CD14-positive monocyte (primary cell): ENCODE measurements around the gene YOD1. TPM values are rescaled to one million over a fixed set of nuclear protein-coding genes. Genes with fewer than 3 reads are reported as not detected.
"Not testable (repeated sequence)": the region's sequence is repeated elsewhere in the genome, so short reads cannot be mapped to it uniquely, and the experiment has no call there.

Source experiments
- DNase-seq, 3 donors: peaks; one replicate each; pipeline ENCODE4 v3.0.0-alpha.2; 2011 to 2022
- H2AFZ ChIP-seq: 2 replicates; pipeline ENCODE4 v1.6.0; 2012; ENCODE audit warnings: mild to moderate bottlenecking, low read depth, low read length, inconsistent platforms; ENCODE audit not compliant: insufficient read depth, poor library complexity, severe bottlenecking
- H3K27ac ChIP-seq, 2 donors: 1 replicate in 1 of 2; 2 replicates in 1 of 2; pipeline ENCODE4 v1.5.1; 2012 to 2013; ENCODE audit warnings: low read length in 2 of 2, control low read depth in 1 of 2, inconsistent platforms in 1 of 2, low read depth in 1 of 2, mild to moderate bottlenecking in 1 of 2
- H3K27me3 ChIP-seq, 2 donors: one replicate each; pipeline versions ENCODE4 v1.6.0 to v1.6.1; 2011 to 2013; ENCODE audit warnings: low read length in 2 of 2; ENCODE audit not compliant: control insufficient read depth in 2 of 2, insufficient read depth in 2 of 2
- H3K36me3 ChIP-seq, 2 donors: replicated peaks in 1 of 2; 1 replicate in 1 of 2; 2 replicates in 1 of 2; pipeline versions ENCODE4 v1.5.1 to v1.6.1; 2012 to 2013; ENCODE audit warnings: low read length in 2 of 2, control low read depth in 1 of 2, inconsistent platforms in 1 of 2, mild to moderate bottlenecking in 1 of 2; ENCODE audit not compliant: insufficient read depth in 2 of 2, control insufficient read depth in 1 of 2
- H3K4me1 ChIP-seq, 2 donors: 1 replicate in 1 of 2; 2 replicates in 1 of 2; pipeline versions ENCODE4 v1.5.1 to v1.6.1; 2012 to 2013; ENCODE audit warnings: low read length in 2 of 2, control low read depth in 1 of 2, inconsistent platforms in 1 of 2, mild to moderate bottlenecking in 1 of 2, moderate library complexity in 1 of 2; ENCODE audit not compliant: insufficient read depth in 2 of 2, control insufficient read depth in 1 of 2
- H3K4me2 ChIP-seq: replicated peaks from 2 replicates; pipeline ENCODE3; 2012; ENCODE audit warnings: low read length, moderate library complexity, mild to moderate bottlenecking; ENCODE audit not compliant: poor library complexity, severe bottlenecking; ENCODE audit errors: extremely low read depth
- H3K4me3 ChIP-seq, 3 experiments: fragments of 200-600 bp in 1 of 3; sonication (generic) in 1 of 3; replicated peaks in 1 of 3; 1 replicate in 2 of 3; 2 replicates in 1 of 3; pipeline ENCODE4 v1.5.1; 2011 to 2013; ENCODE audit warnings: low read length in 3 of 3, mild to moderate bottlenecking in 3 of 3, control low read depth in 2 of 3, low read depth in 2 of 3, inconsistent platforms in 1 of 3, moderate library complexity in 1 of 3
- H3K79me2 ChIP-seq: 2 replicates; pipeline ENCODE4 v1.6.0; 2012; ENCODE audit warnings: mild to moderate bottlenecking, control low read depth, inconsistent platforms, low read length, moderate library complexity; ENCODE audit not compliant: insufficient read depth
- H3K9ac ChIP-seq: 2 replicates; pipeline ENCODE4 v1.6.0; 2017; ENCODE audit warnings: low read length, mild to moderate bottlenecking; ENCODE audit not compliant: insufficient read depth, poor library complexity, severe bottlenecking
- H3K9me3 ChIP-seq, 2 donors: replicated peaks in 1 of 2; 1 replicate in 1 of 2; 2 replicates in 1 of 2; pipeline versions ENCODE4 v1.5.1 to v1.6.1; 2012 to 2013; ENCODE audit warnings: low read length in 2 of 2, control low read depth in 1 of 2; ENCODE audit not compliant: control insufficient read depth in 1 of 2, insufficient read depth in 1 of 2
- H4K20me1 ChIP-seq: 2 replicates; pipeline ENCODE4 v1.6.0; 2012; ENCODE audit warnings: mild to moderate bottlenecking, low read length, control low read depth, moderate library complexity; ENCODE audit not compliant: insufficient read depth
- H3K27ac Mint-ChIP-seq, 7 donors: one replicate each; pipeline ENCODE4 v1.8.0; 2020; ENCODE audit warnings: mild to moderate bottlenecking in 7 of 7, mixed read lengths in 7 of 7, moderate library complexity in 6 of 7, inconsistent platforms in 2 of 7
- H3K27me3 Mint-ChIP-seq, 3 donors: one replicate each; pipeline ENCODE4 v1.8.0; 2021 to 2022; ENCODE audit warnings: low read depth in 3 of 3, mild to moderate bottlenecking in 3 of 3, mixed read lengths in 3 of 3, moderate library complexity in 3 of 3, inconsistent platforms in 1 of 3
- H3K36me3 Mint-ChIP-seq, 2 donors: one replicate each; pipeline ENCODE4 v1.8.0; 2020; ENCODE audit warnings: mixed read lengths in 2 of 2, inconsistent platforms in 1 of 2, mild to moderate bottlenecking in 1 of 2
- H3K4me1 Mint-ChIP-seq: one replicate; pipeline ENCODE4 v1.8.0; 2020; ENCODE audit warnings: mild to moderate bottlenecking, mixed read lengths
- H3K4me3 Mint-ChIP-seq, 2 donors: one replicate each; pipeline ENCODE4 v1.8.0; 2020; ENCODE audit warnings: mild to moderate bottlenecking in 2 of 2, mixed read lengths in 2 of 2, moderate library complexity in 1 of 2
- H3K9me3 Mint-ChIP-seq, 7 donors: one replicate each; pipeline ENCODE4 v1.8.0; 2020 to 2022; ENCODE audit warnings: mixed read lengths in 7 of 7, mild to moderate bottlenecking in 6 of 7, moderate library complexity in 6 of 7, inconsistent platforms in 2 of 7
- WGBS: methylation state at CpG from one replicate; pipeline ENCODE4 v1.1.5; 2013; ENCODE audit warnings: missing lambda C conversion rate; ENCODE audit not compliant: insufficient coverage; 5-methylcytosine and 5-hydroxymethylcytosine counted together
- intact Hi-C, 2 donors: fragments of 100-400 bp; cut with micrococcal nuclease; formaldehyde crosslinking; loops; one replicate each; pipeline versions ENCODE4 v1.15.0 to v1.15.1; 2023
- polyA plus RNA-seq, 3 donors: library from polyadenylated mRNA; depleted of rRNA in 1 of 3; unstranded in 2 of 3; stranded (reverse) in 1 of 3; fragments of 300-500 nt in 2 of 3; fragments of >200 nt in 1 of 3; fragmentation: Illumina TruSeq in 2 of 3; gene quantifications; 1 replicate in 2 of 3; 2 replicates in 1 of 3; pipeline ENCODE4 v1.2.3, GENCODE V29; 2012 to 2021
- TF ChIP-seq, protein P1 (sequence below): fragments of 200-600 bp; IDR thresholded peaks from one replicate; pipeline ENCODE4 v1.8.0; 2022; ENCODE audit warnings: antibody characterized with exemption, mild to moderate bottlenecking

The YOD1 gene
- polyA plus RNA-seq, 3 donors = 1.6 to 8.2 (median 1.7) TPM

DNA sequence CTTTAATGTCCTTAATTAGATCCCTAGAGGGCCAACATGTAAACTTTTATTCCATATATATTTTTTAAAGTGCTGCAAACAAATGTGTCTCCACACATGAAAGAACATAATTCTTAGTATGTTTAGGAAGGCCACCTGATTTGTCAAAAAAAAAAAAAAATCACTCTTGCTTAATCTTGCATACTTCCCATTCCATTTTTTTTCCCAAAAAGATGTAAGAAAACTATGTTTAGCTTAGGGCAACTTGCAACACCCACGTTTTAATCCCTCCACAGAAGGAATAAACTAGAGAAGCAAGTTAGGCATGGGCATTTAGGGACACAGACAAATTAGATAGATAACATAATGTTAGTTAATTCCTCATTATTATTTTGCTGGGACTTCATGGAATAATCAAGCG, 5.6 kb downstream of the YOD1 start:
- Mint-ChIP-seq H3K27me3 (peaks cover 0 to 3% (median 1%) of the 10 kb centered on the region in 3 donors), H3K4me3 (no peak overlapping the region), H3K9me3 (no peaks in the 10 kb centered on the region), H3K27ac (no peak overlapping the region), H3K4me1 (peaks cover 30% of the 10 kb centered on the region), H3K36me3 (peaks cover 37 to 47% of the 10 kb centered on the region in 2 donors)
- peaks cover 61% of the 10 kb centered on the region for H4K20me1 ChIP-seq
- H3K79me2 ChIP-seq = peaks cover 54% of the 10 kb centered on the region
- no CpG with 5 or more reads among the region's 2 CpGs for WGBS
- no peaks in the 10 kb centered on the region for H3K9me3 ChIP-seq
- H3K4me1 ChIP-seq = peaks cover 0 to 21% of the 10 kb centered on the region in 2 donors
- no peak for DNase-seq
- TF ChIP-seq, protein P1, sequence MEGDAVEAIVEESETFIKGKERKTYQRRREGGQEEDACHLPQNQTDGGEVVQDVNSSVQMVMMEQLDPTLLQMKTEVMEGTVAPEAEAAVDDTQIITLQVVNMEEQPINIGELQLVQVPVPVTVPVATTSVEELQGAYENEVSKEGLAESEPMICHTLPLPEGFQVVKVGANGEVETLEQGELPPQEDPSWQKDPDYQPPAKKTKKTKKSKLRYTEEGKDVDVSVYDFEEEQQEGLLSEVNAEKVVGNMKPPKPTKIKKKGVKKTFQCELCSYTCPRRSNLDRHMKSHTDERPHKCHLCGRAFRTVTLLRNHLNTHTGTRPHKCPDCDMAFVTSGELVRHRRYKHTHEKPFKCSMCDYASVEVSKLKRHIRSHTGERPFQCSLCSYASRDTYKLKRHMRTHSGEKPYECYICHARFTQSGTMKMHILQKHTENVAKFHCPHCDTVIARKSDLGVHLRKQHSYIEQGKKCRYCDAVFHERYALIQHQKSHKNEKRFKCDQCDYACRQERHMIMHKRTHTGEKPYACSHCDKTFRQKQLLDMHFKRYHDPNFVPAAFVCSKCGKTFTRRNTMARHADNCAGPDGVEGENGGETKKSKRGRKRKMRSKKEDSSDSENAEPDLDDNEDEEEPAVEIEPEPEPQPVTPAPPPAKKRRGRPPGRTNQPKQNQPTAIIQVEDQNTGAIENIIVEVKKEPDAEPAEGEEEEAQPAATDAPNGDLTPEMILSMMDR = no peak
- no peak overlapping the region for H3K27ac ChIP-seq
- intact Hi-C loops = no loop called here
- H3K27me3 ChIP-seq = no peaks in the 10 kb centered on the region
- no peak overlapping the region for H2AFZ ChIP-seq
- no peak overlapping the region for H3K9ac ChIP-seq
- H3K4me3 ChIP-seq = no peak overlapping the region
- H3K36me3 ChIP-seq = peaks cover 18 to 58% of the 10 kb centered on the region in 2 donors
- no peak overlapping the region for H3K4me2 ChIP-seq

DNA sequence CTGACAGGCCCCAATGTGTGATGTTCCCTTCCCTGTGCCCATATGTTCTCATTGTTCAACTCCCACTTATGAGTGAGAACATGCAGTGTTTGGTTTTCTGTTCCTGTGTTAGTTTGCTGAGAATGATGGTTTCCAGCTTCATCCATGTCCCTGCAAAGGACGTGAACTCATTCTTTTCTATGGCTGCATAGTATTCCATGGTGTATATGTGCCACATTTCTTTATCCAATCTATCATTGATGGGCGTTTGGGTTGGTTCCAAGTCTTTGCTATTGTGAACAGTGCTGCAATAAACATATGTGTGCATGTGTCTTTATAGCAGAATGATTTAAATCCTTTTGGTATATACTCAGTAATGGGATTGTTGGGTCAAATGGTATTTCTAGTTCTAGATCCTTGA, 9.6 kb downstream of the YOD1 start:
- no CpG with 5 or more reads among the region's 2 CpGs for WGBS
- H4K20me1 ChIP-seq = peaks cover 34% of the 10 kb centered on the region
- H3K9ac ChIP-seq, H3K9me3 ChIP-seq, H3K4me3 Mint-ChIP-seq, H3K9me3 Mint-ChIP-seq, H3K4me2 ChIP-seq, intact Hi-C loops, DNase-seq, H3K4me1 ChIP-seq, H3K4me3 ChIP-seq, H3K27ac Mint-ChIP-seq, H3K27me3 Mint-ChIP-seq, H3K27me3 ChIP-seq, H3K27ac ChIP-seq, H2AFZ ChIP-seq: not testable (repeated sequence)
- H3K36me3 ChIP-seq = peaks cover 3 to 25% of the 10 kb centered on the region in 2 donors
- peaks cover 15 to 24% of the 10 kb centered on the region in 2 donors for H3K36me3 Mint-ChIP-seq
- peaks cover 13% of the 10 kb centered on the region for H3K79me2 ChIP-seq
- peaks cover 11% of the 10 kb centered on the region for H3K4me1 Mint-ChIP-seq
